ENCODE measurements around the gene SGO2. TPM values are rescaled to one million over a fixed set of nuclear protein-coding genes. Genes with fewer than 3 reads are reported as not detected.

The SGO2 gene
- total RNA-seq, 1 donor from 2014 or later, result 10.7 TPM

GRCh38 chr2:200613692-200614091, 87.7 kb downstream of the SGO2 start:
- no peak overlapping the region for H3K27ac Mint-ChIP-seq
- TF ChIP-seq, protein P1, sequence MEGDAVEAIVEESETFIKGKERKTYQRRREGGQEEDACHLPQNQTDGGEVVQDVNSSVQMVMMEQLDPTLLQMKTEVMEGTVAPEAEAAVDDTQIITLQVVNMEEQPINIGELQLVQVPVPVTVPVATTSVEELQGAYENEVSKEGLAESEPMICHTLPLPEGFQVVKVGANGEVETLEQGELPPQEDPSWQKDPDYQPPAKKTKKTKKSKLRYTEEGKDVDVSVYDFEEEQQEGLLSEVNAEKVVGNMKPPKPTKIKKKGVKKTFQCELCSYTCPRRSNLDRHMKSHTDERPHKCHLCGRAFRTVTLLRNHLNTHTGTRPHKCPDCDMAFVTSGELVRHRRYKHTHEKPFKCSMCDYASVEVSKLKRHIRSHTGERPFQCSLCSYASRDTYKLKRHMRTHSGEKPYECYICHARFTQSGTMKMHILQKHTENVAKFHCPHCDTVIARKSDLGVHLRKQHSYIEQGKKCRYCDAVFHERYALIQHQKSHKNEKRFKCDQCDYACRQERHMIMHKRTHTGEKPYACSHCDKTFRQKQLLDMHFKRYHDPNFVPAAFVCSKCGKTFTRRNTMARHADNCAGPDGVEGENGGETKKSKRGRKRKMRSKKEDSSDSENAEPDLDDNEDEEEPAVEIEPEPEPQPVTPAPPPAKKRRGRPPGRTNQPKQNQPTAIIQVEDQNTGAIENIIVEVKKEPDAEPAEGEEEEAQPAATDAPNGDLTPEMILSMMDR (IDR thresholded peaks at IDR 0.05; ENCODE audit: unreplicated experiment), result no peak
- H3K27me3 Mint-ChIP-seq (ENCODE audit: low read depth), result no peaks in the 10 kb centered on the region
- H3K36me3 Mint-ChIP-seq, result no peaks in the 10 kb centered on the region
- no peak for DNase-seq (ENCODE audit: low spot score in 2 of 2, unreplicated experiment in 2 of 2)
- peaks cover 20% of the 10 kb centered on the region for H3K4me1 Mint-ChIP-seq
- no peaks in the 10 kb centered on the region for H3K9me3 Mint-ChIP-seq
- H3K4me3 Mint-ChIP-seq, result no peak overlapping the region

DNA sequence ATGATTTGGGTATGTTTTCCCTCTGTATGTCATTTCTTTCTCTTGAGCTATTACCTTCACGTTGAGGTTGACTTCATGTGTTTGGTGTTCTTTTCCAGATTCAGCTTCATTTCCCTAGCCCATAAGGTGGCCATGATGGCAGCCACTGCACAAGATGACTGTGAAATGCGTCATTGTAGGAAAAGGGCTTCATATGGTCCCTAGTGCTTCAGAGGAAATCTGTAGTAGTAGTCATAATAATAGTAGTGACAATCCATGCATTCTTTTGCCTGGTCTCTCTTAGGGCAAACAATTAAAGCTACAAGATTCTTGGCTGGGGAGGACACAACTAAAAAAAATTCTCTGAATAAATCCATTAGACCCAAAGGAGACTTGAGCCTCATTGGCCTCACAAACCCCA, 88.2 kb downstream of the SGO2 start:
- H3K27me3 Mint-ChIP-seq (ENCODE audit: low read depth), result no peaks in the 10 kb centered on the region
- H3K4me1 Mint-ChIP-seq, result peaks cover 25% of the 10 kb centered on the region
- TF ChIP-seq, protein P1 (IDR thresholded peaks at IDR 0.05; ENCODE audit: unreplicated experiment), result no peak
- H3K9me3 Mint-ChIP-seq, result no peaks in the 10 kb centered on the region
- no peak overlapping the region for H3K4me3 Mint-ChIP-seq
- no peaks in the 10 kb centered on the region for H3K36me3 Mint-ChIP-seq
- DNase-seq (ENCODE audit: low spot score in 2 of 2, unreplicated experiment in 2 of 2), result no peak
- H3K27ac Mint-ChIP-seq, result no peak overlapping the region

DNA sequence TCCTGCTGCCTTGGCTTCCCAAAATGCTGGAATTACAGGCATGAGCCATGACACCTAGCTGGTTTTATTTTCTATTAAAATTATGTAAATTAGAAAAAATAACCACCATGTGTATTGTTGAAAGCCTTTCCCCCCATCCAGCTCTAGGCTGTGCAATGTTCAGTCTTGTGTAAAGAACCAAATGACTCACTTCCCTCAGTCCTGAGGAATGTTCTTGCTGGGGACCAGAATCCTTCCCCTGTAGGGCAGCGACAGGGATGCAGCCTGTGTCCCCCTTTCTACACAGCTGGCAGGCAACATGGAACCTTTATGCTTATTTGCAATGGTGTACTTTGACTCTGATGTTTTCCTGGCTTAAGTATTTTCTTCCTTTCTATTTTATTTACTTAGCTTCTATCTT, 89.2 kb downstream of the SGO2 start:
- no peaks in the 10 kb centered on the region for H3K27me3 Mint-ChIP-seq (ENCODE audit: low read depth)
- no peak for DNase-seq (ENCODE audit: low spot score in 2 of 2, unreplicated experiment in 2 of 2)

GRCh38 chr2:200616193-200616592, 90.2 kb downstream of the SGO2 start:
- Mint-ChIP-seq H3K27ac (no peak overlapping the region), H3K36me3 (no peaks in the 10 kb centered on the region), H3K4me3 (no peak overlapping the region), H3K4me1 (peaks cover 33% of the 10 kb centered on the region), H3K9me3 (no peaks in the 10 kb centered on the region), H3K27me3 (ENCODE audit: low read depth) (no peaks in the 10 kb centered on the region)
- TF ChIP-seq, protein P1 (IDR thresholded peaks at IDR 0.05; ENCODE audit: unreplicated experiment), result no peak
- no peak for DNase-seq (ENCODE audit: low spot score in 2 of 2, unreplicated experiment in 2 of 2)

More for the DNA sequence above, 89.2 kb downstream of the SGO2 start:
- no peak overlapping the region for H3K4me3 Mint-ChIP-seq
- H3K4me1 Mint-ChIP-seq, result peaks cover 30% of the 10 kb centered on the region
- H3K27ac Mint-ChIP-seq, result no peak overlapping the region
- no peaks in the 10 kb centered on the region for H3K36me3 Mint-ChIP-seq
- no peaks in the 10 kb centered on the region for H3K9me3 Mint-ChIP-seq
- TF ChIP-seq, protein P1 (IDR thresholded peaks at IDR 0.05; ENCODE audit: unreplicated experiment), result no peak

DNA sequence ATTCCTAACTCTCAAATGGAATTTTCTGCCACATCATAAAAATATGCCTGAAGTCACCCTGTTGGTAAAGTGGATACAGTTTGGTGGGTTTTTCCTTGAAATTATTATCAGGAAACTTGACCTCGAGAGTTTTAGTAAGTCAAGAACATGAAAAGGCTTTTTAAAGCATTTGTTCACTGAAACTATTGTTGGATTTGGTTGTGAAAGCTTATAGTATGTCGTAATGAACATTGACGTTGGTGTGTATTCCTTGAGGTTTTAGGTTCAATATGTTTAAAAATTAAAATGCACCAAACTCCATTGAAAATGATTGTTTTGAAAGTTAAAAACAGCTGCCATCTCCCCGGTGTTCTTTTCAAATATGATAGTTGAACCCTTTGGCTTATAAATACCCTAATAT, 90.6 kb downstream of the SGO2 start:
- no peak for DNase-seq (ENCODE audit: low spot score in 2 of 2, unreplicated experiment in 2 of 2)
- Mint-ChIP-seq H3K36me3 (no peaks in the 10 kb centered on the region), H3K4me3 (no peak overlapping the region), H3K9me3 (no peaks in the 10 kb centered on the region), H3K27me3 (ENCODE audit: low read depth) (no peaks in the 10 kb centered on the region), H3K27ac (peak overlapping the region; percentile 71), H3K4me1 (peaks cover 33% of the 10 kb centered on the region)
- TF ChIP-seq, protein P1 (IDR thresholded peaks at IDR 0.05; ENCODE audit: unreplicated experiment), result no peak

Measured in mesothelial cell of epicardium (in vitro differentiated cells).